HG03565 (cell line): ENCODE results near the gene PLK2.

Experiments
- ATAC-seq: cut with Tn5 transposase; IDR thresholded peaks from one replicate; pipeline ENCODE4 v1.9.1; 2021; ENCODE audit warnings: mild to moderate bottlenecking, moderate library complexity; ENCODE audit not compliant: unreplicated experiment

PLK2 gene

DNA sequence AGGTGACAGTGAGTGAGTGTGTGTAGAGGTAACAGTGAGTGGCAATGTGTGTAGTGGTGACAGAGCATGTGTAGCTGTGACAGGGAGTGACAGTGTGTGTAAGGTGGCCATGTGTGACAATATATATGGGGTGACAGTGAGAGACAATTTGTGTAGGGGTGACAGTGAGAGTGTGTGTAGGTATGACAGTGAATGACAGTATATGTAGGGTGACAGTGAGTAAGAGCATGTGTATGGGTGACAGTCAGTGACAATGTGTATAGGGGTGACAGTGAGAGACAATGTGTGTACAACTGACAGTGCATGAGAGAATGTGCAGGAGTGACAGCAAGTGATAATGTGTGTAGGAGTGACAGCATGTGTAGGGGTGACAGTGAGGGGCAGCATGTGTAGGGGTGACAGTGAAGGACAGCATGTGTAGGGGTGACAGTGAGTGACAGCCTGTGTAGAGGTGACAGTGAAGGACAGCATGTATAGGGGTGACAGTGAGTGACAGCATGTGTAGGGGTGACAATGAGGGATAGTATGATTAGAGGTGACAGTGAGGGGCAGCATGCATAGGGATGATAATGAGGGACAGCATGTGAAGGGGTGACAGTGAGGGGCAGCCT is 21.3 kb upstream of the PLK2 start:
- ATAC-seq: no peak

- no peak for ATAC-seq
Observed at GRCh38 chr5:58477760-58478376, 18.0 kb upstream of the PLK2 start.

GRCh38 chr5:58475404-58475803 is 15.5 kb upstream of the PLK2 start:
- ATAC-seq: no peak

DNA sequence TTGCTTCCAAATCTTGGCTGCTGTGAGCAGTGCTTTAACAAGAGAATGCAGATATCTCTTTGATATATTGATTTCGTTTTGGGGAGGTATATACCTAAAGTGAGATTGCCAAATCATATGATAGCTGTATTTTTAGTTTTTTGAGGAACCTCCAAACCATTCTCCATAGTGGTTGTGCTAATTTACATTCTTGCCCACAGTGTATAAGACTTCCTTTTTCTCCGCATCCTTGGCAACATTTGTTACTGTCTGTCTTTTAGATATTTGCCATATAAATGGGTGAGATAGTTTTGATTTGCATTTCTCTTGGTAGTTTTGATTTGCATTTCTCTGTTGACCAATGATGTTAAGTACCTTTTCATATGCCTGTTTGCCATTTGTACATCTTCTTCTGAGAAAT is 10.0 kb upstream of the PLK2 start:
- ATAC-seq: no peak

DNA sequence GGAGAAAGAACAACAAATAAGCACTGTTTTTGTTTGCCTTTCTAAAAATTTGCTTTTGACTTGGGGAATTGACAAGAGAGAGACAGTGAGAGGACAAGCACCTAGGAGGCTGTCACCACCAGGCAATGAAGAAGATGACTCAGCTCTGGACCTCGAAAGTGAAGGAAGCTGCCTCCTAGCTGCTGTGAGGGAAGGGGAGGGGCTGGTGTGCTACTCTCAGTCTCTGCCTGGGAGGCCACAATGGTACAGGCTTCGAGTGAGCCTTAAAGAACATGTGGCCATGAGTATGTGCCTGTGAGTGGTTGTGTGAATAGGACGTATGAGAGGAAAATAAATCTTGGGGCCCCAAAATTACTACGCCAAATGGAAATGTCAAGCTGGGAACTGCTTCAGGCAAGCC is 7.1 kb upstream of the PLK2 start:
- ATAC-seq: peak; percentile 94

- ATAC-seq: no peak
Observed at GRCh38 chr5:58462623-58463230, 2.8 kb upstream of the PLK2 start.

- ATAC-seq: no peak
Observed at GRCh38 chr5:58462154-58462553, 2.3 kb upstream of the PLK2 start.

GRCh38 chr5:58460732-58461286 is 923 bp upstream of the PLK2 start:
- peak; percentile 66 for ATAC-seq

- no peak for ATAC-seq
Observed at GRCh38 chr5:58459146-58460001, 512 bp downstream of the PLK2 start.

DNA sequence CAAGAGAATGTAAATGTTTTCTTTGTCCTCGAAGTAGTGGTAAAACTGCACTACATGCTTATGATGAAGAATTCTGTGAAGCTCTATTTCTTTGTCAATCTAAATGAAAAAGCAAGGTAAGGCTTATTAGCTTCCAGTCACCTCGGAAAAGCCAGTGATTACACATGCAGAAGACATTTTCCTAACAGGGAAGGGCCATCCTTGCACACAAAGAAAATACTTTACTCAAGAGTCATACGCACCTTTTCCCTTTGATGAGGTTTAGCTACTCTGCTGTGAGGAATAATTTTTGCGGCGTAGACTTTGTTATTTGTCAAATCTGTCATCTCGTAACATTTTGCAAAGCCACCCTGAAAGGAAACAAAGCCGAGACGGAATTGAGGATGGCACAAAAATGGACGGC is 1.1 kb downstream of the PLK2 start:
- ATAC-seq: no peak

GRCh38 chr5:58458141-58458742 is 1.6 kb downstream of the PLK2 start:
- no peak for ATAC-seq

GRCh38 chr5:58457050-58457449 is 2.8 kb downstream of the PLK2 start:
- no peak for ATAC-seq

- ATAC-seq: no peak
Observed at GRCh38 chr5:58456486-58456885, 3.4 kb downstream of the PLK2 start.

GRCh38 chr5:58456026-58456425 is 3.9 kb downstream of the PLK2 start:
- no peak for ATAC-seq

DNA sequence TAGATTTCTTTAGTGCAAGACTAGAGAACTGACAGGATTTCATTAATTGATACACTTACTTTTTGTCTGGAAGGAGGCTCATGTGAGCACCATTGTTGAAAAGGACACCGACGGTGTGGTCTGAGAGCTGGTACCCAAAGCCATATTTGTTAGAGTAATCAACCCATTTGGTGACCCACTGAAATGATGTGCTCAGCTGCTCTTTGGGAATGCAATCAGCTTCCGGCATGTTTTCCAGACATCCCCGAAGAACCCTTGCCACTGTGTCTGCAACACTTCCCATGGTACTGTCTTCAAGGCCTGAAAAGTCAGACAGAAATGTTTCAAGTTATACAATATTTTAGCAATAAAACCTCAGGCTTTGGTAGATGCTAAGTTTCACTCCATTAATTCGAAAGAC is 4.4 kb downstream of the PLK2 start:
- ATAC-seq: no peak

GRCh38 chr5:58455066-58455465 is 4.8 kb downstream of the PLK2 start:
- ATAC-seq: no peak

- ATAC-seq: no peak
Observed at GRCh38 chr5:58454025-58454424, 5.9 kb downstream of the PLK2 start.

DNA sequence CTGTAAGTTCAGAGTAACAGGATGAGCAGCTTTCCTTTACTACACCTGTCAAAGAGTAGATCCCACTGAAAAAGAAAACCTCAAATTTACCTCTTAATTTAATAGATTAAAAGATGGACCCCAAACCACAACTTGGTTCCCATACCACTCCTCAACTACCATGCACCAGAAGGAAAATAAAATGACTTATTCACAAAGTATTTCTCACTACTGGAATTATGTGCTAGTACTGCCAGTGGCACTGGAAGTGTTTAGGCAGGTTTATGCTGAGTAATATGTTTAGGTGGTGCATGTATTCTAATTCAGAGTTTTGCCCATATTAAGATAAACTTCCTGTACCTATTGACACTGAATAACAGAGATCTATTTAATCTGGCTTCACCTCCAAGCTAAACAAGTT is 6.6 kb downstream of the PLK2 start:
- no peak for ATAC-seq

DNA sequence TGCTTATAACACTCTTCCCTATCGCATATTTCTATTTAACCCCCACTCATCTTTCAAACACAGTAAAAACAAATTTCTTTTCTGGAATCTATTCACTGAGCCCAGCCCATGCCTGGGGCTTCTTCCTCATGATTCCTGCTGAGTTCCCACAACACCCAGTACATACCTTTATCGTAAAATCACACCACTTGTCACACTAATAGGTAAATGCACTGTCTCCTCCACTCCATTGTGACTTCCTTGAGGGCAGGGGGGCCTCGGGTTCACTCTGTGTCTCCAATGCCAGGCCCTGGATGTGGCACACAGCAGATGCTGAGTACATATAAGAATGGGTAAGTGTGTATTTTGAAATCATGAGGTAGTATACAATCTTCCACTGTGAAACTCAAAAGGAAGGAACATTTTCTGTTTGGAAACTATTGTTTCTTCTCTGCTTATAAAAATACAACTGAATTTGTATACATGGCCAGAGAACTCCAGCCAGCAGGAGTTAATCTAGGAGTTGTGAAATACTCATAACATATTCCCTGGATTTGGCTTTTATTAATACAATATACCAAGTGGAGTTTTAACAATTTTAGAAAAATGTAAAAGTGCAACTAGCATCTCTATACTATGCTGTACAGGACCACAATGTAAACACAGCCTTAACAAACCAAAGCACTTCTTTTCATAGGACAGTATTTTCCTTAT is 7.2 kb downstream of the PLK2 start:
- no peak for ATAC-seq
